GM18867 (cell line): ENCODE measurements around the gene GRAMD2B.
"Not testable (repeated sequence)": the region's sequence is repeated elsewhere in the genome, so short reads cannot be mapped to it uniquely, and the experiment has no call there.

ENCODE experiments used
- ATAC-seq: cut with Tn5 transposase; IDR thresholded peaks from one replicate; pipeline ENCODE4 v1.9.1; 2021; ENCODE audit warnings: mild to moderate bottlenecking, moderate library complexity; ENCODE audit not compliant: unreplicated experiment

Gene GRAMD2B

GRCh38 chr5:126403876-126404275, 19.3 kb upstream of the GRAMD2B start:
- no peak for ATAC-seq

- no peak for ATAC-seq
Observed at GRCh38 chr5:126410623-126411022, 12.6 kb upstream of the GRAMD2B start.

GRCh38 chr5:126413856-126414255, 9.4 kb upstream of the GRAMD2B start:
- ATAC-seq, result no peak

GRCh38 chr5:126414874-126415502, 8.2 kb upstream of the GRAMD2B start:
- no peak for ATAC-seq

- no peak for ATAC-seq
Observed at GRCh38 chr5:126415789-126416188, 7.4 kb upstream of the GRAMD2B start.

GRCh38 chr5:126416266-126416925, 6.8 kb upstream of the GRAMD2B start:
- no peak for ATAC-seq

GRCh38 chr5:126417178-126417577, 6.0 kb upstream of the GRAMD2B start:
- no peak for ATAC-seq

- ATAC-seq, result no peak
Observed at GRCh38 chr5:126419102-126419501, 4.1 kb upstream of the GRAMD2B start.

- no peak for ATAC-seq
Observed at GRCh38 chr5:126428421-126428820, 5.2 kb downstream of the GRAMD2B start.

GRCh38 chr5:126430631-126431030, 7.4 kb downstream of the GRAMD2B start:
- ATAC-seq, result no peak

- no peak for ATAC-seq
Observed at GRCh38 chr5:126433701-126434100, 10.5 kb downstream of the GRAMD2B start.

- no peak for ATAC-seq
Observed at GRCh38 chr5:126435261-126435660, 12.1 kb downstream of the GRAMD2B start.

- no peak for ATAC-seq
Observed at GRCh38 chr5:126435714-126436113, 12.5 kb downstream of the GRAMD2B start.

GRCh38 chr5:126437721-126438120, 14.5 kb downstream of the GRAMD2B start:
- ATAC-seq, result peak; percentile 3

- ATAC-seq, result peak; percentile 94
Observed at GRCh38 chr5:126438267-126438666, 15.1 kb downstream of the GRAMD2B start.

- ATAC-seq, result no peak
Observed at GRCh38 chr5:126438868-126439267, 15.7 kb downstream of the GRAMD2B start.

GRCh38 chr5:126439724-126440123, 16.5 kb downstream of the GRAMD2B start:
- ATAC-seq, result not testable (repeated sequence)

GRCh38 chr5:126441230-126441629, 18.0 kb downstream of the GRAMD2B start:
- ATAC-seq, result no peak

GRCh38 chr5:126443374-126443851, 20.2 kb downstream of the GRAMD2B start:
- peak; percentile 90 for ATAC-seq

GRCh38 chr5:126444137-126444536, 20.9 kb downstream of the GRAMD2B start:
- no peak for ATAC-seq

GRCh38 chr5:126445502-126446174, 22.4 kb downstream of the GRAMD2B start:
- no peak for ATAC-seq
